ENCODE results near the gene CHKB.

GRCh38 chr22:50560034-50560433, 22.6 kb downstream of the CHKB start:
- TF ChIP-seq YY1 (IDR thresholded peaks at IDR 0.05; ENCODE audit: insufficient read depth, insufficient read length) (no peak), SUZ12 (IDR thresholded peaks at IDR 0.05; ENCODE audit: extremely low read depth, insufficient read depth, insufficient read length) (no peak), ZNF274 (IDR thresholded peaks at IDR 0.05; ENCODE audit: low read depth, low read length) (no peak)
